B cell (primary cell): ENCODE data around the gene NOS1. TPM values are rescaled to one million over a fixed set of nuclear protein-coding genes. Genes with fewer than 3 reads are reported as not detected.

Experiments used
- ATAC-seq: fragments of 200-7000 bp; cut with Tn5 transposase; one replicate; pipeline ENCODE4 v1.10.0; 2021; ENCODE audit warnings: low read depth, mild to moderate bottlenecking, moderate number of reproducible peaks, moderate library complexity
- CTCF ChIA-PET: fragments of 350-600 bp; sonication (Branson Sonifier 250); formaldehyde crosslinking; loops from one replicate; lab custom pipeline; 2021; ENCODE audit warnings: antibody characterized with exemption, inconsistent platforms; lab: Charles Lee
- POLR2A ChIA-PET: fragments of 350-600 bp; sonication (Branson Sonifier 250); formaldehyde crosslinking; loops from one replicate; lab custom pipeline; 2021; ENCODE audit warnings: antibody characterized with exemption; lab: Charles Lee
- DNase-seq: peaks from one replicate; pipeline ENCODE4 v3.0.0; 2013
- H2AFZ ChIP-seq: 2 replicates; pipeline ENCODE4 v1.6.1; 2012; ENCODE audit warnings: mild to moderate bottlenecking, low read depth, low read length; ENCODE audit not compliant: insufficient read depth, poor library complexity, severe bottlenecking
- H3K27ac ChIP-seq, 2 donors: 1 replicate in 1 of 2; 2 replicates in 1 of 2; pipeline ENCODE4 v1.5.1; 2012 to 2013; ENCODE audit warnings: low read length in 2 of 2, mild to moderate bottlenecking in 2 of 2, moderate library complexity in 1 of 2
- H3K27me3 ChIP-seq, 4 experiments: fragments of 200-600 bp in 1 of 4; sonication (generic) in 1 of 4; replicated peaks in 1 of 4; 1 replicate in 2 of 4; 2 replicates in 2 of 4; pipeline versions ENCODE4 v1.6.1 to v1.7.0; 2013 to 2016; ENCODE audit warnings: low read length in 3 of 4, mild to moderate bottlenecking in 2 of 4, mixed read lengths in 1 of 4, moderate library complexity in 1 of 4; ENCODE audit not compliant: insufficient read depth in 4 of 4, control insufficient read depth in 3 of 4; ENCODE audit errors: control extremely low read depth in 1 of 4
- H3K36me3 ChIP-seq, 2 experiments: replicated peaks in 1 of 2; 1 replicate in 1 of 2; 2 replicates in 1 of 2; pipeline versions ENCODE4 v1.6.1 to v1.7.1; 2013; ENCODE audit warnings: low read length in 1 of 2; ENCODE audit not compliant: insufficient read depth in 2 of 2, control insufficient read depth in 1 of 2; ENCODE audit errors: control extremely low read depth in 1 of 2, extremely low read depth in 1 of 2
- H3K4me1 ChIP-seq, 2 donors: fragments of 200-600 bp in 1 of 2; sonication (generic) in 1 of 2; 1 replicate in 1 of 2; 2 replicates in 1 of 2; pipeline versions ENCODE4 v1.5.1 to v1.6.1; 2013 to 2017; ENCODE audit warnings: low read length in 2 of 2; ENCODE audit not compliant: control insufficient read depth in 2 of 2, insufficient read depth in 2 of 2
- H3K4me2 ChIP-seq: replicated peaks from 2 replicates; pipeline ENCODE3; 2012; ENCODE audit warnings: mild to moderate bottlenecking, low read depth, low read length; ENCODE audit not compliant: poor library complexity, severe bottlenecking
- H3K4me3 ChIP-seq, 5 experiments: fragments of 200-600 bp in 1 of 5; sonication (generic) in 1 of 5; 1 replicate in 3 of 5; 2 replicates in 2 of 5; pipeline versions ENCODE4 v1.5.1 to v1.7.0; 2011 to 2016; ENCODE audit warnings: low read length in 4 of 5, mild to moderate bottlenecking in 4 of 5, low read depth in 2 of 5, control low read depth in 1 of 5, moderate library complexity in 1 of 5; ENCODE audit not compliant: insufficient read depth in 1 of 5; ENCODE audit errors: control extremely low read depth in 1 of 5, extremely low read depth in 1 of 5
- H3K79me2 ChIP-seq: fragments of 200-600 bp; sonication (generic); one replicate; pipeline ENCODE4 v1.6.0; 2016; ENCODE audit warnings: low read length; ENCODE audit not compliant: control insufficient read depth, insufficient read depth
- H3K9ac ChIP-seq: fragments of 200-600 bp; sonication (generic); 2 replicates; pipeline ENCODE4 v1.6.1; 2017; ENCODE audit warnings: mild to moderate bottlenecking, low read length, moderate library complexity
- H3K9me3 ChIP-seq, 3 donors: one replicate each; pipeline versions ENCODE4 v1.6.1 to v1.7.1; 2013; ENCODE audit warnings: low read length in 2 of 3; ENCODE audit not compliant: control insufficient read depth in 2 of 3, insufficient read depth in 1 of 3; ENCODE audit errors: control extremely low read depth in 1 of 3
- H4K20me1 ChIP-seq: 2 replicates; pipeline ENCODE4 v1.6.0; 2012; ENCODE audit warnings: mild to moderate bottlenecking, low read length; ENCODE audit not compliant: insufficient read depth, control insufficient read depth, poor library complexity, severe bottlenecking
- H3K27ac Mint-ChIP-seq: one replicate; pipeline ENCODE4 v1.8.0; 2021; ENCODE audit warnings: mixed read lengths
- H3K27me3 Mint-ChIP-seq: one replicate; pipeline ENCODE4 v1.8.0; 2021; ENCODE audit warnings: mixed read lengths
- H3K4me1 Mint-ChIP-seq: one replicate; pipeline ENCODE4 v1.8.0; 2021; ENCODE audit warnings: mixed read lengths
- H3K4me3 Mint-ChIP-seq: one replicate; pipeline ENCODE4 v1.8.0; 2021; ENCODE audit warnings: mixed read lengths
- H3K9me3 Mint-ChIP-seq: one replicate; pipeline ENCODE4 v1.8.0; 2022; ENCODE audit warnings: mixed read lengths; ENCODE audit not compliant: insufficient read depth
- CTCF ChIP-seq: fragments of 200-600 bp; IDR thresholded peaks from one replicate; pipeline ENCODE4 v1.8.0; 2022; ENCODE audit warnings: antibody characterized with exemption, mild to moderate bottlenecking
- EZH2 ChIP-seq: IDR thresholded peaks from 2 replicates; pipeline ENCODE4 v1.6.1; 2012; ENCODE audit warnings: borderline replicate concordance, low read depth, mild to moderate bottlenecking, moderate library complexity, low read length; ENCODE audit not compliant: insufficient read depth, poor library complexity, severe bottlenecking
- WGBS: methylation state at CpG from one replicate; pipeline ENCODE4 v1.1.5; 2013; ENCODE audit warnings: missing lambda C conversion rate; ENCODE audit not compliant: insufficient coverage; 5-methylcytosine and 5-hydroxymethylcytosine counted together
- intact Hi-C: fragments of 100-400 bp; cut with micrococcal nuclease; formaldehyde crosslinking; loops from one replicate; pipeline ENCODE4 v1.10.0; 2022
- polyA plus RNA-seq: library from polyadenylated mRNA; depleted of rRNA; stranded (reverse); fragments of >200 nt; gene quantifications from 2 replicates; pipeline ENCODE4 v1.2.3, GENCODE V29; 2012
- total RNA-seq, 2 donors: library from RNA; stranded (reverse); fragments of 120-200 nt in 1 of 2; gene quantifications; 1 replicate in 1 of 2; 2 replicates in 1 of 2; pipeline versions ENCODE4 v1.2.3 to v1.2.4, GENCODE V29; 2013 to 2022

NOS1 gene
- total and polyA plus RNA-seq, 2 donors (not counting 1 experiment from before 2014, with no cell fraction given) = not detected

- intact Hi-C loops = no loop called here
- no peak overlapping the region for H3K4me3 ChIP-seq
- H3K4me1 ChIP-seq = no peaks in the 10 kb centered on the region
- Mint-ChIP-seq H3K9me3 (peaks cover 3% of the 10 kb centered on the region), H3K27ac (no peak overlapping the region), H3K4me3 (no peak overlapping the region), H3K4me1 (peaks cover 3% of the 10 kb centered on the region), H3K27me3 (peaks cover 19% of the 10 kb centered on the region)
- WGBS = 60% methylated on average over 6 of the region's 7 CpGs
- ATAC-seq (no peak), DNase-seq (no peak)
- no peaks in the 10 kb centered on the region for H4K20me1 ChIP-seq
- POLR2A ChIA-PET = no interaction called here
- CTCF ChIA-PET = no interaction called here
- peaks cover 0 to 13% (median 0%) of the 10 kb centered on the region in 3 donors for H3K9me3 ChIP-seq
- H3K79me2 ChIP-seq = no peaks in the 10 kb centered on the region
- H3K9ac ChIP-seq = no peak overlapping the region
- H3K36me3 ChIP-seq = no peaks in the 10 kb centered on the region
- H3K4me2 ChIP-seq = no peak overlapping the region
- no peak overlapping the region for H2AFZ ChIP-seq
- no peak overlapping the region for H3K27ac ChIP-seq
- peaks cover 0 to 2% (median 0%) of the 10 kb centered on the region in 4 experiments for H3K27me3 ChIP-seq
- TF ChIP-seq EZH2 (no peak), CTCF (no peak)
Observed at GRCh38 chr12:117277875-117278274, 83.6 kb downstream of the NOS1 start.

- CTCF ChIA-PET = interaction anchor here (0.6 kb wide), 1 partner anchor 1514 kb away, joined by 3 read pairs; no protein-coding TSS in a partner anchor
- POLR2A ChIA-PET = no interaction called here
- intact Hi-C loops = no loop called here
- no peak for DNase-seq
- Mint-ChIP-seq H3K9me3 (peaks cover 3% of the 10 kb centered on the region), H3K4me1 (no peaks in the 10 kb centered on the region), H3K27me3 (peaks cover 22% of the 10 kb centered on the region), H3K27ac (no peak overlapping the region), H3K4me3 (no peak overlapping the region)
- Histone ChIP-seq H3K4me3 (no peak overlapping the region), H4K20me1 (no peaks in the 10 kb centered on the region), H3K27me3 (no peaks in the 10 kb centered on the region), H3K9ac (no peak overlapping the region), H3K4me2 (no peak overlapping the region), H2AFZ (no peak overlapping the region), H3K4me1 (no peaks in the 10 kb centered on the region), H3K79me2 (no peaks in the 10 kb centered on the region), H3K36me3 (no peaks in the 10 kb centered on the region), H3K9me3 (peaks cover 0 to 11% (median 0%) of the 10 kb centered on the region in 3 donors), H3K27ac (no peak overlapping the region)
- no peak for ATAC-seq
- 86% methylated on average over 1 of the region's 2 CpGs for WGBS
- no peak for TF ChIP-seq EZH2
Observed at GRCh38 chr12:117273091-117273490, 88.3 kb downstream of the NOS1 start.
